ENCODE data around the gene ZNF536.

ZNF536 gene

GRCh38 chr19:30325676-30326392, 46.4 kb upstream of the ZNF536 start:
- Histone ChIP-seq H3K4me2 (ENCODE audit: low read length) (no peak overlapping the region), H3K36me3 (replicated peaks; ENCODE audit: low read depth, low read length) (no peaks in the 10 kb centered on the region), H3K4me1 (ENCODE audit: low read length) (no peaks in the 10 kb centered on the region), H3K9me3 (ENCODE audit: insufficient read depth, low read length) (no peaks in the 10 kb centered on the region), H3K4me3 (ENCODE audit: low read length) (no peak overlapping the region), H2AFZ (ENCODE audit: low read depth, low read length) (no peak overlapping the region), H3K79me2 (ENCODE audit: low read length) (no peaks in the 10 kb centered on the region), H4K20me1 (ENCODE audit: insufficient read depth, low read length) (no peaks in the 10 kb centered on the region), H3K9ac (ENCODE audit: low read length) (no peak overlapping the region), H3K27me3 (ENCODE audit: low read depth, low read length) (peaks cover 11% of the 10 kb centered on the region), H3K27ac (ENCODE audit: low read length) (no peak overlapping the region)
- TF ChIP-seq EZH2phosphoT487 (IDR thresholded peaks at IDR 0.05; ENCODE audit: low read depth): no peak
- TF ChIP-seq CTCF (IDR thresholded peaks at IDR 0.05; ENCODE audit: low read depth, low read length): no peak

GRCh38 chr19:30326393-30326710, 45.8 kb upstream of the ZNF536 start:
- no peaks in the 10 kb centered on the region for H4K20me1 ChIP-seq (ENCODE audit: insufficient read depth, low read length)
- no peak overlapping the region for H3K9ac ChIP-seq (ENCODE audit: low read length)
- H3K4me3 ChIP-seq (ENCODE audit: low read length): no peak overlapping the region
- no peak overlapping the region for H2AFZ ChIP-seq (ENCODE audit: low read depth, low read length)
- peaks cover 11% of the 10 kb centered on the region for H3K27me3 ChIP-seq (ENCODE audit: low read depth, low read length)
- H3K4me1 ChIP-seq (ENCODE audit: low read length): no peaks in the 10 kb centered on the region
- H3K27ac ChIP-seq (ENCODE audit: low read length): no peak overlapping the region
- H3K36me3 ChIP-seq (replicated peaks; ENCODE audit: low read depth, low read length): no peaks in the 10 kb centered on the region
- no peaks in the 10 kb centered on the region for H3K79me2 ChIP-seq (ENCODE audit: low read length)
- no peak overlapping the region for H3K4me2 ChIP-seq (ENCODE audit: low read length)
- TF ChIP-seq CTCF (IDR thresholded peaks at IDR 0.05; ENCODE audit: low read depth, low read length): no peak
- no peak for TF ChIP-seq EZH2phosphoT487 (IDR thresholded peaks at IDR 0.05; ENCODE audit: low read depth)
- H3K9me3 ChIP-seq (ENCODE audit: insufficient read depth, low read length): no peaks in the 10 kb centered on the region

GRCh38 chr19:30327331-30327730, 44.9 kb upstream of the ZNF536 start:
- no peak overlapping the region for H3K4me3 ChIP-seq (ENCODE audit: low read length)
- no peaks in the 10 kb centered on the region for H3K79me2 ChIP-seq (ENCODE audit: low read length)
- H3K27me3 ChIP-seq (ENCODE audit: low read depth, low read length): peaks cover 11% of the 10 kb centered on the region
- H4K20me1 ChIP-seq (ENCODE audit: insufficient read depth, low read length): no peaks in the 10 kb centered on the region
- H3K9me3 ChIP-seq (ENCODE audit: insufficient read depth, low read length): no peaks in the 10 kb centered on the region
- no peaks in the 10 kb centered on the region for H3K4me1 ChIP-seq (ENCODE audit: low read length)
- no peak overlapping the region for H3K9ac ChIP-seq (ENCODE audit: low read length)
- no peaks in the 10 kb centered on the region for H3K36me3 ChIP-seq (replicated peaks; ENCODE audit: low read depth, low read length)
- TF ChIP-seq EZH2phosphoT487 (IDR thresholded peaks at IDR 0.05; ENCODE audit: low read depth): no peak
- TF ChIP-seq CTCF (IDR thresholded peaks at IDR 0.05; ENCODE audit: low read depth, low read length): no peak
- no peak overlapping the region for H2AFZ ChIP-seq (ENCODE audit: low read depth, low read length)
- H3K4me2 ChIP-seq (ENCODE audit: low read length): no peak overlapping the region
- H3K27ac ChIP-seq (ENCODE audit: low read length): no peak overlapping the region

GRCh38 chr19:30328096-30328495, 44.1 kb upstream of the ZNF536 start:
- Histone ChIP-seq H3K4me2 (ENCODE audit: low read length) (no peak overlapping the region), H4K20me1 (ENCODE audit: insufficient read depth, low read length) (no peaks in the 10 kb centered on the region), H3K4me1 (ENCODE audit: low read length) (no peaks in the 10 kb centered on the region), H3K36me3 (replicated peaks; ENCODE audit: low read depth, low read length) (no peaks in the 10 kb centered on the region), H3K27ac (ENCODE audit: low read length) (no peak overlapping the region), H3K4me3 (ENCODE audit: low read length) (no peak overlapping the region), H3K9me3 (ENCODE audit: insufficient read depth, low read length) (no peaks in the 10 kb centered on the region), H3K79me2 (ENCODE audit: low read length) (no peaks in the 10 kb centered on the region), H2AFZ (ENCODE audit: low read depth, low read length) (no peak overlapping the region), H3K27me3 (ENCODE audit: low read depth, low read length) (peaks cover 11% of the 10 kb centered on the region), H3K9ac (ENCODE audit: low read length) (no peak overlapping the region)
- TF ChIP-seq CTCF (IDR thresholded peaks at IDR 0.05; ENCODE audit: low read depth, low read length) (no peak), EZH2phosphoT487 (IDR thresholded peaks at IDR 0.05; ENCODE audit: low read depth) (no peak)

All from OCI-LY3 (cell line).